GM19238 (cell line): ENCODE results near the gene EXO1.
"Not testable (repeated sequence)": the region's sequence is repeated elsewhere in the genome, so short reads cannot be mapped to it uniquely, and the experiment has no call there.

Experiments
- DNase-seq: peaks from one replicate; pipeline ENCODE4 v3.0.0; 2011; ENCODE audit warnings: low spot score; ENCODE audit not compliant: insufficient read length

Gene EXO1

GRCh38 chr1:241847796-241848685, at the start of gene EXO1:
TSS of gene EXO1 (plus strand) at chr1:241848204. CDS start at chr1:241850426, 2,222 bp downstream.
- peak; percentile 91 for DNase-seq

GRCh38 chr1:241799416-241799815, 48.6 kb upstream of the EXO1 start:
- no peak for DNase-seq

GRCh38 chr1:241800640-241801039, 47.4 kb upstream of the EXO1 start:
- no peak for DNase-seq

- DNase-seq: no peak
Measured at GRCh38 chr1:241802863-241803262, 45.1 kb upstream of the EXO1 start.

GRCh38 chr1:241804706-241805105, 43.3 kb upstream of the EXO1 start:
- not testable (repeated sequence) for DNase-seq

- DNase-seq: no peak
Measured at GRCh38 chr1:241808265-241808664, 39.7 kb upstream of the EXO1 start.

- DNase-seq: no peak
Measured at GRCh38 chr1:241810769-241811405, 37.1 kb upstream of the EXO1 start.

- DNase-seq: no peak
Measured at GRCh38 chr1:241813768-241814320, 34.2 kb upstream of the EXO1 start.

GRCh38 chr1:241816008-241816407, 32.0 kb upstream of the EXO1 start:
- DNase-seq: no peak

- no peak for DNase-seq
Measured at GRCh38 chr1:241817331-241817792, 30.6 kb upstream of the EXO1 start.

- DNase-seq: no peak
Measured at GRCh38 chr1:241817956-241818612, 29.9 kb upstream of the EXO1 start.

GRCh38 chr1:241819340-241819866, 28.6 kb upstream of the EXO1 start:
- DNase-seq: no peak

GRCh38 chr1:241821363-241821762, 26.6 kb upstream of the EXO1 start:
- DNase-seq: no peak

- DNase-seq: no peak
Measured at GRCh38 chr1:241822846-241823245, 25.2 kb upstream of the EXO1 start.

- no peak for DNase-seq
Measured at GRCh38 chr1:241823925-241824324, 24.1 kb upstream of the EXO1 start.

GRCh38 chr1:241825581-241825980, 22.4 kb upstream of the EXO1 start:
- no peak for DNase-seq

GRCh38 chr1:241826613-241827012, 21.4 kb upstream of the EXO1 start:
- DNase-seq: not testable (repeated sequence)

GRCh38 chr1:241827264-241827663, 20.7 kb upstream of the EXO1 start:
- no peak for DNase-seq

- DNase-seq: no peak
Measured at GRCh38 chr1:241828463-241829021, 19.5 kb upstream of the EXO1 start.

GRCh38 chr1:241829468-241829867, 18.5 kb upstream of the EXO1 start:
- DNase-seq: no peak

- DNase-seq: no peak
Measured at GRCh38 chr1:241834733-241835377, 13.1 kb upstream of the EXO1 start.
